Endothelial cell of umbilical vein (primary cell): ENCODE measurements around the gene KRTAP19-1. TPM values are rescaled to one million over a fixed set of nuclear protein-coding genes. Genes with fewer than 3 reads are reported as not detected.

Experiments
- BruUV-seq: library from RNA; stranded (reverse); fragments of 400-500 nt; replicated peaks from 2 replicates; lab custom pipeline; 2021; lab: Mats Ljungman, UMichigan
- CTCF ChIA-PET: fragments of 300-600, 350-600 bp; sonication (Branson Sonifier 250); formaldehyde crosslinking; loops from one replicate; lab custom pipeline; 2021; ENCODE audit warnings: antibody characterized with exemption, inconsistent platforms; lab: Charles Lee
- POLR2A ChIA-PET: fragments of 300-600, 350-600 bp; sonication (Branson Sonifier 250); formaldehyde crosslinking; loops from one replicate; lab custom pipeline; 2021; ENCODE audit warnings: antibody characterized with exemption, inconsistent platforms; lab: Charles Lee
- DNase-seq: peaks from one replicate; pipeline ENCODE4 v3.0.0-alpha.2; 2011; ENCODE audit warnings: low read depth, low spot score
- FAIRE-seq: peaks from 2 replicates; lab custom pipeline; 2011; peaks lifted over from hg19 to GRCh38; lab: Jason Lieb, UNC
- H2AFZ ChIP-seq: 2 replicates; pipeline ENCODE4 v1.6.0; 2012; ENCODE audit warnings: low read depth, low read length, control low read depth, inconsistent platforms
- H3K27ac ChIP-seq: 2 replicates; pipeline ENCODE4 v1.5.1; 2011; ENCODE audit warnings: low read depth, mild to moderate bottlenecking, control low read depth, low read length, moderate library complexity; ENCODE audit not compliant: insufficient read depth
- H3K27me3 ChIP-seq, 2 experiments: 2 replicates each; pipeline versions ENCODE4 v1.6.0 to v1.6.1; 2011; ENCODE audit warnings: low read length in 2 of 2, mixed read lengths in 1 of 2; ENCODE audit not compliant: control insufficient read depth in 2 of 2, insufficient read depth in 2 of 2
- H3K36me3 ChIP-seq, 2 experiments: 2 replicates in 1 of 2; 3 replicates in 1 of 2; pipeline ENCODE4 v1.5.1; 2011; ENCODE audit warnings: low read length in 2 of 2, mild to moderate bottlenecking in 1 of 2, moderate library complexity in 1 of 2; ENCODE audit not compliant: control insufficient read depth in 2 of 2, insufficient read depth in 2 of 2; ENCODE audit errors: extremely low read depth in 1 of 2
- H3K4me1 ChIP-seq: 3 replicates; pipeline ENCODE4 v1.5.1; 2011; ENCODE audit warnings: mild to moderate bottlenecking, low read length; ENCODE audit not compliant: control insufficient read depth, insufficient read depth; ENCODE audit errors: extremely low read depth
- H3K4me2 ChIP-seq: 2 replicates; pipeline ENCODE4 v1.6.1; 2011; ENCODE audit warnings: low read length, control low read depth, mixed read lengths; ENCODE audit not compliant: insufficient read depth
- H3K4me3 ChIP-seq, 3 experiments: fragments of 200-600 bp in 1 of 3; sonication (generic), shearing (Covaris generic) in 1 of 3; replicated peaks in 1 of 3; 2 replicates each; pipeline ENCODE4 v1.5.1; 2011 to 2016; ENCODE audit warnings: control low read depth in 3 of 3, low read length in 3 of 3, mild to moderate bottlenecking in 2 of 3, inconsistent platforms in 1 of 3, low read depth in 1 of 3, moderate library complexity in 1 of 3; ENCODE audit not compliant: insufficient read depth in 1 of 3
- H3K79me2 ChIP-seq: 2 replicates; pipeline ENCODE4 v1.6.0; 2012; ENCODE audit warnings: low read length, inconsistent platforms; ENCODE audit not compliant: control insufficient read depth, insufficient read depth
- H3K9ac ChIP-seq: replicated peaks from 2 replicates; pipeline ENCODE3; 2011; ENCODE audit warnings: low read length, control low read depth; ENCODE audit not compliant: insufficient read depth; ENCODE audit errors: extremely low read depth
- H3K9me1 ChIP-seq: replicated peaks from 3 replicates; pipeline ENCODE4 v1.6.0; 2011; ENCODE audit warnings: mild to moderate bottlenecking, low read length; ENCODE audit not compliant: control insufficient read depth, insufficient read depth; ENCODE audit errors: extremely low read depth
- H3K9me3 ChIP-seq: replicated peaks from 2 replicates; pipeline ENCODE4 v1.5.1; 2012; ENCODE audit warnings: low read length, inconsistent platforms; ENCODE audit not compliant: control insufficient read depth, insufficient read depth
- H4K20me1 ChIP-seq: replicated peaks from 2 replicates; pipeline ENCODE3; 2011; ENCODE audit warnings: mild to moderate bottlenecking, low read length; ENCODE audit not compliant: control insufficient read depth, insufficient read depth; ENCODE audit errors: extremely low read depth
- CTCF ChIP-seq, 2 donors: IDR thresholded peaks; 1 replicate in 1 of 2; 2 replicates in 1 of 2; pipeline ENCODE4 v1.5.1; 2011; ENCODE audit warnings: low read length in 2 of 2, mild to moderate bottlenecking in 2 of 2, moderate library complexity in 2 of 2, control low read depth in 1 of 2, inconsistent platforms in 1 of 2, low read depth in 1 of 2; ENCODE audit not compliant: insufficient read depth in 1 of 2; ENCODE audit errors: extremely low read depth in 1 of 2
- EZH2 ChIP-seq: IDR thresholded peaks from 2 replicates; pipeline ENCODE4 v1.6.1; 2012; ENCODE audit warnings: borderline replicate concordance, low read depth, mild to moderate bottlenecking, moderate library complexity, low read length, inconsistent platforms; ENCODE audit not compliant: severe bottlenecking
- FOS ChIP-seq: IDR thresholded peaks from 2 replicates; pipeline ENCODE4 v1.6.1; 2011; ENCODE audit warnings: mild to moderate bottlenecking, low read length, moderate library complexity, borderline replicate concordance; ENCODE audit not compliant: insufficient read depth
- GATA2 ChIP-seq: IDR thresholded peaks from 2 replicates; pipeline ENCODE4 v1.7.0; 2011; ENCODE audit warnings: low read depth, mild to moderate bottlenecking, moderate library complexity, mixed read lengths, low read length; ENCODE audit not compliant: insufficient read length, insufficient read depth
- JUN ChIP-seq: IDR thresholded peaks from 2 replicates; pipeline ENCODE4 v1.6.1; 2011; ENCODE audit warnings: borderline replicate concordance, low read depth; ENCODE audit not compliant: insufficient read length, insufficient read depth
- MAX ChIP-seq: IDR thresholded peaks from 2 replicates; pipeline ENCODE4 v1.6.1; 2011; ENCODE audit not compliant: insufficient read depth, insufficient read length
- MYC ChIP-seq: IDR thresholded peaks from one replicate; pipeline ENCODE4 v1.6.1; 2011; ENCODE audit warnings: mild to moderate bottlenecking, low read depth, low read length
- POLR2A ChIP-seq: IDR thresholded peaks from 2 replicates; pipeline ENCODE4 v1.6.1; 2012; ENCODE audit warnings: low read depth, mild to moderate bottlenecking, control low read depth, low read length
- POLR2AphosphoS5 ChIP-seq: IDR thresholded peaks from 2 replicates; pipeline ENCODE4 v1.6.1; 2012; ENCODE audit warnings: low read depth, mild to moderate bottlenecking, control low read depth, low read length, moderate library complexity; ENCODE audit not compliant: insufficient read depth
- dilution Hi-C: fragments of 300-500 bp; cut with MboI; formaldehyde crosslinking; loops from one replicate; pipeline ENCODE4 v1.15.0; 2019; ENCODE audit warnings: low sequenced_read_pairs; ENCODE audit not compliant: extremely low pct_ligation_motif_present
- intact Hi-C: fragments of 100-400 bp; cut with micrococcal nuclease; formaldehyde crosslinking; loops from one replicate; pipeline ENCODE4 v1.10.0; 2022
- polyA plus RNA-seq, 4 experiments: library from polyadenylated mRNA; depleted of rRNA in 3 of 4; stranded (reverse) in 3 of 4; unstranded in 1 of 4; fragments of >200 nt; gene quantifications; 2 replicates each; pipeline versions ENCODE4 v1.2.1 to v1.2.3, GENCODE V29; 2011 to 2012; ENCODE audit warnings: missing spikeins in 1 of 4
- total RNA-seq: library from RNA; stranded (reverse); gene quantifications from 2 replicates; pipeline ENCODE4 v1.2.3, GENCODE V29; 2021

The KRTAP19-1 gene
- total and polyA plus RNA-seq, 2 donors (not counting 3 experiments of a cell fraction or from before 2014, with no cell fraction given): not detected

- no peaks in the 10 kb centered on the region for H3K27me3 ChIP-seq
- DNase-seq (no peak), FAIRE-seq (no peak)
- H3K36me3 ChIP-seq: no peaks in the 10 kb centered on the region
- no peaks in the 10 kb centered on the region for H3K79me2 ChIP-seq
- no peaks in the 10 kb centered on the region for H3K4me1 ChIP-seq
- no peak overlapping the region for H2AFZ ChIP-seq
- no peaks in the 10 kb centered on the region for H3K9me1 ChIP-seq
- dilution Hi-C loops: no loop called here
- no TSS peak for BruUV-seq
- H3K27ac ChIP-seq: no peak overlapping the region
- TF ChIP-seq GATA2 (no peak), EZH2 (no peak), FOS (no peak), MAX (no peak), JUN (no peak), POLR2AphosphoS5 (no peak)
- no peak overlapping the region for H3K9ac ChIP-seq
- no peak overlapping the region for H3K4me2 ChIP-seq
- H3K4me3 ChIP-seq: no peak overlapping the region
- intact Hi-C loops: no loop called here
- no peaks in the 10 kb centered on the region for H4K20me1 ChIP-seq
- CTCF ChIA-PET: interaction anchor here (0.9 kb wide), 1 partner anchor 33 kb away, joined by 3 read pairs; no protein-coding TSS in a partner anchor
- POLR2A ChIA-PET: no interaction called here
- peaks cover 3% of the 10 kb centered on the region for H3K9me3 ChIP-seq
Measured at GRCh38 chr21:30443226-30443625, 36.9 kb downstream of the KRTAP19-1 start.

- H3K9me1 ChIP-seq: no peaks in the 10 kb centered on the region
- no peak within 1 kb of the TSS for H3K9ac ChIP-seq
- FAIRE-seq (no peak), DNase-seq (no peak)
- dilution Hi-C loops (no loop called here), intact Hi-C loops (no loop called here)
- H2AFZ ChIP-seq: no peak within 1 kb of the TSS
- TF ChIP-seq MAX (no peak), POLR2AphosphoS5 (no peak), CTCF (IDR thresholded peaks at IDR 0.05; ENCODE audit: extremely low read depth in 1 of 2, insufficient read depth in 1 of 2, low read depth in 1 of 2, low read length in 2 of 2) (no peak), POLR2A (no peak), MYC (no peak), JUN (no peak), GATA2 (no peak), FOS (no peak), EZH2 (no peak)
- BruUV-seq: no TSS peak
- H3K36me3 ChIP-seq: no peaks in the 10 kb centered on the region
- H3K4me3 ChIP-seq: no peak within 1 kb of the TSS
- no peaks in the 10 kb centered on the region for H3K79me2 ChIP-seq
- H3K27ac ChIP-seq: no peak within 1 kb of the TSS
- ChIA-PET CTCF (no interaction called here), POLR2A (no interaction called here)
- H3K4me2 ChIP-seq: no peak within 1 kb of the TSS
- no peaks in the 10 kb centered on the region for H3K27me3 ChIP-seq
- no peaks in the 10 kb centered on the region for H4K20me1 ChIP-seq
- peaks cover 1% of the 10 kb centered on the region for H3K9me3 ChIP-seq
- no peaks in the 10 kb centered on the region for H3K4me1 ChIP-seq
Measured at GRCh38 chr21:30439975-30440374, 40.2 kb downstream of the KRTAP19-1 start, which contains the start of gene KRTAP15-1. Gene KRTAP15-1, plus strand, starts transcription at chr21:30440275. Its CDS starts 53 bp downstream, at chr21:30440328.
